Measurements from ENCODE around the gene COL7A1.

GRCh38 chr3:48581621-48582481 is 13.3 kb downstream of the COL7A1 start:
- TF ChIP-seq CTCF (IDR thresholded peaks at IDR 0.05; ENCODE audit: borderline replicate concordance, extremely low read depth, low read length, poor library complexity, severe bottlenecking), result no peak
- TF ChIP-seq EZH2 (IDR thresholded peaks at IDR 0.05; ENCODE audit: borderline replicate concordance, low read depth, low read length, severe bottlenecking), result no peak
